KMS-11 (cell line): ENCODE results near the gene GRIP2.

Source experiments
- H2AFZ ChIP-seq: fragments of 200-600 bp; sonication (generic); 2 replicates; pipeline ENCODE4 v1.6.1; 2016; ENCODE audit warnings: antibody characterized with exemption, mixed run types, low read depth
- H3K27ac ChIP-seq: fragments of 200-600 bp; sonication (generic); 2 replicates; pipeline ENCODE4 v1.6.1; 2016; ENCODE audit warnings: mild to moderate bottlenecking, mixed run types
- H3K27me3 ChIP-seq: fragments of 200-600 bp; sonication (generic); 2 replicates; pipeline ENCODE4 v1.6.1; 2017; ENCODE audit warnings: mild to moderate bottlenecking, low read depth, mixed run types, moderate library complexity; ENCODE audit not compliant: insufficient read depth
- H3K36me3 ChIP-seq: fragments of 200-600 bp; sonication (generic); 2 replicates; pipeline ENCODE4 v1.6.1; 2017; ENCODE audit warnings: mild to moderate bottlenecking, mixed run types; ENCODE audit not compliant: insufficient read depth
- H3K4me1 ChIP-seq: fragments of 200-600 bp; sonication (generic); 2 replicates; pipeline ENCODE4 v1.6.1; 2016; ENCODE audit warnings: mild to moderate bottlenecking, low read depth, mixed run types; ENCODE audit not compliant: poor library complexity, severe bottlenecking
- H3K4me2 ChIP-seq: fragments of 200-600 bp; sonication (generic); 2 replicates; pipeline ENCODE4 v1.7.0; 2016; ENCODE audit warnings: mild to moderate bottlenecking, mixed run types
- H3K4me3 ChIP-seq: fragments of 200-600 bp; sonication (generic); IDR thresholded peaks from 2 replicates; pipeline ENCODE4 v1.6.1; 2017; ENCODE audit warnings: low read depth, low read length, mixed read lengths; ENCODE audit not compliant: insufficient read depth
- H3K79me2 ChIP-seq: fragments of 200-600 bp; sonication (generic); 2 replicates; pipeline ENCODE4 v1.6.1; 2016; ENCODE audit warnings: low read depth, mixed run types; ENCODE audit not compliant: insufficient read depth
- H3K9ac ChIP-seq: fragments of 200-600 bp; sonication (generic); 2 replicates; pipeline ENCODE4 v1.6.1; 2016; ENCODE audit warnings: mild to moderate bottlenecking, mixed run types
- H4K20me1 ChIP-seq: fragments of 200-600 bp; sonication (generic); 2 replicates; pipeline ENCODE4 v1.6.1; 2016; ENCODE audit warnings: mild to moderate bottlenecking, mixed run types; ENCODE audit not compliant: insufficient read depth
- TF ChIP-seq, protein P1 (sequence below): fragments of 200-600 bp; sonication (generic); conservative IDR thresholded peaks from 2 replicates; pipeline ENCODE4 v1.6.1; 2017; ENCODE audit warnings: low read depth, mild to moderate bottlenecking, antibody characterized with exemption, low read length, moderate library complexity, mixed read lengths

Gene GRIP2

GRCh38 chr3:14550651-14551611, 10.8 kb upstream of the GRIP2 start:
- TF ChIP-seq, protein P1, sequence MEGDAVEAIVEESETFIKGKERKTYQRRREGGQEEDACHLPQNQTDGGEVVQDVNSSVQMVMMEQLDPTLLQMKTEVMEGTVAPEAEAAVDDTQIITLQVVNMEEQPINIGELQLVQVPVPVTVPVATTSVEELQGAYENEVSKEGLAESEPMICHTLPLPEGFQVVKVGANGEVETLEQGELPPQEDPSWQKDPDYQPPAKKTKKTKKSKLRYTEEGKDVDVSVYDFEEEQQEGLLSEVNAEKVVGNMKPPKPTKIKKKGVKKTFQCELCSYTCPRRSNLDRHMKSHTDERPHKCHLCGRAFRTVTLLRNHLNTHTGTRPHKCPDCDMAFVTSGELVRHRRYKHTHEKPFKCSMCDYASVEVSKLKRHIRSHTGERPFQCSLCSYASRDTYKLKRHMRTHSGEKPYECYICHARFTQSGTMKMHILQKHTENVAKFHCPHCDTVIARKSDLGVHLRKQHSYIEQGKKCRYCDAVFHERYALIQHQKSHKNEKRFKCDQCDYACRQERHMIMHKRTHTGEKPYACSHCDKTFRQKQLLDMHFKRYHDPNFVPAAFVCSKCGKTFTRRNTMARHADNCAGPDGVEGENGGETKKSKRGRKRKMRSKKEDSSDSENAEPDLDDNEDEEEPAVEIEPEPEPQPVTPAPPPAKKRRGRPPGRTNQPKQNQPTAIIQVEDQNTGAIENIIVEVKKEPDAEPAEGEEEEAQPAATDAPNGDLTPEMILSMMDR: no peak
- Histone ChIP-seq H4K20me1 (no peaks in the 10 kb centered on the region), H2AFZ (no peak overlapping the region), H3K9ac (no peak overlapping the region), H3K27me3 (peaks cover 5% of the 10 kb centered on the region; the same call in 1 of the 2 replicates), H3K36me3 (no peaks in the 10 kb centered on the region), H3K79me2 (no peaks in the 10 kb centered on the region), H3K27ac (no peak overlapping the region), H3K4me3 (no peak overlapping the region), H3K4me1 (no peaks in the 10 kb centered on the region), H3K4me2 (no peak overlapping the region)

GRCh38 chr3:14550181-14550580, 10.0 kb upstream of the GRIP2 start:
- Histone ChIP-seq H3K4me2 (no peak overlapping the region), H3K4me1 (no peaks in the 10 kb centered on the region), H2AFZ (no peak overlapping the region), H3K27me3 (peaks cover 5% of the 10 kb centered on the region; the same call in 1 of the 2 replicates), H3K79me2 (no peaks in the 10 kb centered on the region), H3K36me3 (no peaks in the 10 kb centered on the region), H3K9ac (no peak overlapping the region), H3K27ac (no peak overlapping the region), H4K20me1 (no peaks in the 10 kb centered on the region), H3K4me3 (no peak overlapping the region)
- TF ChIP-seq, protein P1: no peak

GRCh38 chr3:14549256-14549919, 9.2 kb upstream of the GRIP2 start:
- Histone ChIP-seq H3K4me3 (no peak overlapping the region), H3K4me2 (no peak overlapping the region), H2AFZ (no peak overlapping the region), H3K9ac (no peak overlapping the region), H3K27ac (no peak overlapping the region), H3K36me3 (no peaks in the 10 kb centered on the region), H4K20me1 (no peaks in the 10 kb centered on the region), H3K4me1 (no peaks in the 10 kb centered on the region), H3K27me3 (peaks cover 5% of the 10 kb centered on the region; the same call in 1 of the 2 replicates), H3K79me2 (no peaks in the 10 kb centered on the region)
- TF ChIP-seq, protein P1: peak; percentile 52

DNA sequence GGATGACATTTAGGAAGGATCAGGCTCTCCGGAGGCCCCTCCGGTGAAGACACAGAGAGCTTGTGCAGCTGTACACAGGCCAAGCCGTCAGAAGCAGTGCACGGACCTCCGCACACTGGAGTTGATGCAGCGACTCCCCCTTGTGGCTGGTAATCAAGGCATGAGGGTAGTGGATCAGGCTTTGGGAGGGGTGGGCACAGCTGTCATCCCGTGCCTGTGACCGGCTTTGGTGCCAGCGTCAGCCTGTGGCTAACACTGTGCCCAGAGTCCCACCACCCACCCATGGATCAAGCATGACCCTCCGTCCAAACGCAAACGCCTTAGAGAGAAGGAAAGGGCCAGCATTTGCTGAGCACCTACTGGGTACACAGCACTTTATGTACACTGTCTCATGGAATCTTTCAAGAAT, 8.2 kb upstream of the GRIP2 start:
- TF ChIP-seq, protein P1: peak; percentile 48
- no peak overlapping the region for H3K27ac ChIP-seq
- no peak overlapping the region for H2AFZ ChIP-seq
- H3K36me3 ChIP-seq: no peaks in the 10 kb centered on the region
- H3K4me1 ChIP-seq: no peaks in the 10 kb centered on the region
- H3K9ac ChIP-seq: no peak overlapping the region
- H4K20me1 ChIP-seq: no peaks in the 10 kb centered on the region
- H3K27me3 ChIP-seq: peaks cover 5% of the 10 kb centered on the region; the same call in 1 of the 2 replicates
- no peak overlapping the region for H3K4me3 ChIP-seq
- H3K79me2 ChIP-seq: no peaks in the 10 kb centered on the region
- H3K4me2 ChIP-seq: no peak overlapping the region
